CD4-positive, alpha-beta memory T cell (primary cell): ENCODE data around the gene TM4SF1. TPM values are rescaled to one million over a fixed set of nuclear protein-coding genes. Genes with fewer than 3 reads are reported as not detected.
A peak's percentile ranks its signal among the peaks of the same experiment; 100 is the strongest.
"Not testable (repeated sequence)": the region's sequence is repeated elsewhere in the genome, so short reads cannot be mapped to it uniquely, and the experiment has no call there.

Source experiments
- CTCF ChIA-PET: fragments of 350-600 bp; sonication (Branson Sonifier 250); formaldehyde crosslinking; loops from one replicate; lab custom pipeline; 2021; ENCODE audit warnings: inconsistent platforms; ENCODE audit not compliant: partially characterized antibody; lab: Charles Lee
- POLR2A ChIA-PET: fragments of 350-600 bp; sonication (Branson Sonifier 250); formaldehyde crosslinking; loops from one replicate; lab custom pipeline; 2021; ENCODE audit not compliant: partially characterized antibody; lab: Charles Lee
- DNase-seq, 5 donors: peaks; one replicate each; pipeline versions ENCODE4 v3.0.0 to v3.0.0-alpha.2; 2020 to 2022; ENCODE audit warnings: mixed read lengths in 1 of 5
- H3K27ac ChIP-seq: one replicate; pipeline ENCODE4 v1.7.0; 2013; ENCODE audit warnings: low read depth, low read length
- H3K27me3 ChIP-seq: 2 replicates; pipeline ENCODE4 v1.7.0; 2013; ENCODE audit warnings: mild to moderate bottlenecking, low read length, moderate library complexity; ENCODE audit not compliant: insufficient read depth
- H3K36me3 ChIP-seq: 2 replicates; pipeline ENCODE4 v1.7.0; 2013; ENCODE audit warnings: mild to moderate bottlenecking, low read length, moderate library complexity; ENCODE audit not compliant: insufficient read depth
- H3K4me1 ChIP-seq: 2 replicates; pipeline ENCODE4 v1.7.0; 2013; ENCODE audit warnings: mild to moderate bottlenecking, low read length, moderate library complexity; ENCODE audit not compliant: insufficient read depth
- H3K4me3 ChIP-seq, 2 donors: one replicate each; pipeline ENCODE4 v1.7.0; 2013; ENCODE audit warnings: low read length in 2 of 2, mild to moderate bottlenecking in 1 of 2
- H3K9me3 ChIP-seq, 2 donors: one replicate each; pipeline ENCODE4 v1.7.0; 2013; ENCODE audit warnings: low read length in 2 of 2, control low read depth in 1 of 2; ENCODE audit not compliant: control insufficient read depth in 1 of 2
- H3K27ac Mint-ChIP-seq, 7 donors: one replicate each; pipeline ENCODE4 v1.8.0; 2020 to 2021; ENCODE audit warnings: mixed read lengths in 7 of 7, mild to moderate bottlenecking in 6 of 7, inconsistent platforms in 3 of 7, moderate library complexity in 3 of 7
- H3K27me3 Mint-ChIP-seq, 2 donors: one replicate each; pipeline ENCODE4 v1.8.0; 2020 to 2021; ENCODE audit warnings: mixed read lengths in 2 of 2
- H3K36me3 Mint-ChIP-seq, 2 donors: one replicate each; pipeline ENCODE4 v1.8.0; 2020 to 2021; ENCODE audit warnings: mixed read lengths in 2 of 2, inconsistent platforms in 1 of 2, mild to moderate bottlenecking in 1 of 2
- H3K4me1 Mint-ChIP-seq, 4 donors: one replicate each; pipeline ENCODE4 v1.8.0; 2020 to 2021; ENCODE audit warnings: mixed read lengths in 4 of 4, mild to moderate bottlenecking in 1 of 4
- H3K4me3 Mint-ChIP-seq, 8 donors: one replicate each; pipeline ENCODE4 v1.8.0; 2020 to 2021; ENCODE audit warnings: mixed read lengths in 8 of 8, mild to moderate bottlenecking in 7 of 8, moderate library complexity in 6 of 8, inconsistent platforms in 3 of 8
- H3K9me3 Mint-ChIP-seq, 8 donors: one replicate each; pipeline ENCODE4 v1.8.0; 2020 to 2021; ENCODE audit warnings: mixed read lengths in 8 of 8, mild to moderate bottlenecking in 5 of 8, inconsistent platforms in 3 of 8, moderate library complexity in 1 of 8
- intact Hi-C: fragments of 100-400 bp; cut with micrococcal nuclease; formaldehyde crosslinking; loops from one replicate; pipeline ENCODE4 v1.15.1; 2023
- polyA plus RNA-seq, 2 donors: library from polyadenylated mRNA; unstranded; fragments of 300-500 nt; fragmentation: Illumina TruSeq; gene quantifications; one replicate each; pipeline ENCODE4 v1.2.3, GENCODE V29; 2021
- total RNA-seq, 2 experiments: library from RNA; stranded (reverse); gene quantifications; one replicate each; pipeline ENCODE4 v1.2.3, GENCODE V29; 2021

The TM4SF1 gene
- total and polyA plus RNA-seq, 4 experiments from 2014 or later, result not detected

DNA sequence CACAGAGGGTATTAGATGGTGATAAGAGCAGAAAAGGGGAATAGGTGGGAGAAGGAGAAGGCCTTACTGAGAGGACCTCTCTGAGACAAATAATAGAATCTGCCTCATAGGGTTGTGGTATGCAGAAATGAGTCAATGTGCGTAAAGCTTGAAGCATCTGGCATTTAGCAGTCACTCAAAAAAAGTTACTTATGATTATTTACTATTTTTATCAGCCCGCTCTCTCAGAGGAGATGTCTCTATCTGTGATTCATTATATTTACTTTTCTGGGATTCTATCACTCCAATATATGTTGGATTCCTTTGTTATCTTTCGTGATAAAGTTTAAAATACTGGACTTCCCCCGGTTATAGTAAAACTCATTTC, 4.6 kb upstream of the TM4SF1 start:
- Histone ChIP-seq H3K36me3 (no peaks in the 10 kb centered on the region), H3K9me3 (no peaks in the 10 kb centered on the region), H3K4me3 (no peak overlapping the region), H3K27me3 (no peaks in the 10 kb centered on the region), H3K4me1 (no peaks in the 10 kb centered on the region), H3K27ac (no peak overlapping the region)
- no peak overlapping the region for H3K27ac Mint-ChIP-seq
- no peak overlapping the region for H3K4me3 Mint-ChIP-seq
- no peaks in the 10 kb centered on the region for H3K36me3 Mint-ChIP-seq
- H3K27me3 Mint-ChIP-seq, result peaks cover 2 to 9% of the 10 kb centered on the region in 2 donors
- intact Hi-C loops, result no loop called here
- DNase-seq, result no peak
- POLR2A ChIA-PET, result no interaction called here
- H3K4me1 Mint-ChIP-seq, result peaks cover 0 to 5% (median 0%) of the 10 kb centered on the region in 4 donors
- CTCF ChIA-PET, result no interaction called here
- peaks cover 0 to 6% (median 0%) of the 10 kb centered on the region in 8 donors for H3K9me3 Mint-ChIP-seq

DNA sequence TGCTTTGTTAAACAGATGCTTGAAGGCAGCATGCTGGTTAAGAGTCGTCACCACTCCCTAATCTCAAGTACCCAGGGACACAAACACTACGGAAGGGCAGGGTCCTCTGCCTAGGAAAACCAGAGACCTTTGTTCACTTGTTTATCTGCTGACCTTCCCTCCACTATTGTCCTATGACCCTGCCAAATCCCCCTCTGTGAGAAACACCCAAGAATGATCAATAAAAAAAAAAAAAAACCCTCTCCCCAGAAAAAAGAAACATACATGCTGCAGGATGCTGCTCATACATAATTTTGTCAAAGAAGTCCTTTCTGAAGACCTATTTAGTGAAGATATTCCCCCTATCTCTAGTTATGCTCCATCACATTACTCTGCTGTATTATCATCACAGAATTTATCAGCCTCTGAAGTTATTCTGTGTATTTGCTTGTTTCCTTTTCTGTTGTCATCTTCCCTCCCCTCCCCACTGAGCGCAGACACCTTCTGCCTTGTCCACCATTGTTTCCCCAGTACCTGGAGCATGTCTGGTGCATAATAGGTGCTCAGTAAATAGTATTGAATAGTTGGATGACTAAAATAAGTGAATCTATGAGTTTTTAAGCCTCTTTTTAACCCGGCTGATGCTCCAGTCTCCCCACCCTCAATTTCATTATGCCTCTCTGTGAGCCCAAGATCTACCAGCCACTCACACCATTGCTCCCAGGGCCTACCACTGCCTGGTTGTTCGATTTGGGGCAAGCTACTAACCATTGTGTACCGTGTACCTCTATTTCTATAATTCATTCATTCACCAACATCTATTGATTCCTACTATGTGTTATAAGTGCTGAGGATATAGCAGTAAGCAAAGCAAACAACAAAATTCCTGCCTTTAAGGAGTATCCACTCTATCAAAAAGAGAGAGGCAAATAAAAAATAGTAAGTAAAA, 4.0 kb upstream of the TM4SF1 start:
- Mint-ChIP-seq H3K36me3 (no peaks in the 10 kb centered on the region), H3K9me3 (peaks cover 0 to 6% (median 0%) of the 10 kb centered on the region in 8 donors)
- POLR2A ChIA-PET, result no interaction called here

DNA sequence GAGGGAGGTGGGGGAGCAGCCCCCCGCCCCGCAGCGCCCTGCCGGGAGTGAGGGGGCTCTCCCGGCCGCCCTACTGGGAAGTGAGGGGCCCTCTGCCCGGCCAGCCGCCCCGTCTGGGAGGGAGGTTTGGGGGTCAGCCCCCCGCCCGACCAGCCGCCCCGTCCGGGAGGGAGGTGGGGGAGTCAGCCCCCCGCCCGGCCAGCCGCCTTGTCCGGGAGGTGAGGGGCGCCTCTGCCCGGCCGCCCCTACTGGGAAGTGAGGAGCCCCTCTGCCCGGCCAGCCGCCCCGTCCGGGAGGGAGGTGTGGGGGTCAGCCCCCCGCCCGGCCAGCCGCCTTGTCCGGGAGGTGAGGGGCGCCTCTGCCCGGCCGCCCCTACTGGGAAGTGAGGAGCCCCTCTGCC, 2.8 kb upstream of the TM4SF1 start:
- H3K9me3 ChIP-seq, H3K36me3 ChIP-seq, H3K27ac Mint-ChIP-seq, H3K36me3 Mint-ChIP-seq, H3K27me3 ChIP-seq, H3K9me3 Mint-ChIP-seq, H3K27ac ChIP-seq, H3K4me1 ChIP-seq, CTCF ChIA-PET, DNase-seq, H3K4me3 Mint-ChIP-seq, H3K4me1 Mint-ChIP-seq, H3K4me3 ChIP-seq, POLR2A ChIA-PET, intact Hi-C loops: not testable (repeated sequence)
- peaks cover 2 to 11% of the 10 kb centered on the region in 2 donors for H3K27me3 Mint-ChIP-seq

More for the DNA sequence above, 4.0 kb upstream of the TM4SF1 start:
- Histone ChIP-seq H3K36me3 (no peaks in the 10 kb centered on the region), H3K9me3 (no peaks in the 10 kb centered on the region), H3K27me3 (no peaks in the 10 kb centered on the region), H3K4me3 (no peak overlapping the region), H3K27ac (no peak overlapping the region), H3K4me1 (no peaks in the 10 kb centered on the region)
- Mint-ChIP-seq H3K27me3 (peaks cover 2 to 11% of the 10 kb centered on the region in 2 donors), H3K4me1 (peaks cover 0 to 4% (median 0%) of the 10 kb centered on the region in 4 donors), H3K4me3 (no peak overlapping the region), H3K27ac (no peak overlapping the region)
- CTCF ChIA-PET, result no interaction called here
- DNase-seq, result no peak
- intact Hi-C loops, result no loop called here

DNA sequence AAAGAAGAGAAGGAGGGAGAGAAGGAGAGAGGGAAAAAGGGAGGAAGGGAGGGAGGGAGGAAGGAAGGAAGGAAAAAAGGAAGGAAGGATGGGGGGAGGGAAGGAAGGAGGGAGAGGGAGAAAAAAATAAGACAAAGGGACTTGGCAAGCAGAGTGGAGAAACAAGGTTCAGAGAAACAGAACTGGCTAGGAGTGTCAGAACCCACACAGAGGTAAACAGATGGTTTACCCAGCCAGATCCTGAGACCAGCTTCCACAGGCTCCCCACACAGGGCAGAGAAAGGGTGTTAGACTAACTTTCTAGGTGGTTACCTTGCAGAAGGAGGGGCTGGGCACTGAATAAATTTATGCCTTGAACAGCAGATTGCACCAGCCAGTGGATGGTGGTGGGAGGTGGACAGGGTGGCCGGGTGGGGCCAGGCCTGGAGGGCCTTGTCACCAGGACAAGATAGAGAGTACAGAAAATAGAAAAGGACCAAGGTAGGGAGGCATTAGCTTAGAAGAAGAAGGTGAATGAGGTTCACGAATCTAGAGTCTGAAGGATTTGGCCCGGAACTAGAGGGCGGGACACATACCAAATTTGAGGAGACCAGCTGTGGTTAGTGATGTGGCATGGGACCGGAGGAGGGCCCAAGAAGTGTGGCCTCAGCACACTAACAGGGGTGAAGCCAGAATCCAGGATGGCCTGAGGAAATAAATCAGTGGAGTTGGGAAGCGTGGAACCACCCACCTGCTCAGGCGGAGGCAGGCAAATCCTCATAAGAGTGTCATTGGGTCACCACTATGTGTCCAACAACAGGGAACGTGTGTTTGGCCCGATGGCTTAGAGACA, 1.2 kb upstream of the TM4SF1 start:
- Histone ChIP-seq H3K9me3 (no peaks in the 10 kb centered on the region), H3K36me3 (no peaks in the 10 kb centered on the region), H3K27ac (no peak overlapping the region), H3K4me3 (no peak overlapping the region), H3K4me1 (no peaks in the 10 kb centered on the region), H3K27me3 (no peaks in the 10 kb centered on the region)
- no peaks in the 10 kb centered on the region for H3K36me3 Mint-ChIP-seq
- CTCF ChIA-PET, result no interaction called here
- peaks cover 2 to 11% of the 10 kb centered on the region in 2 donors for H3K27me3 Mint-ChIP-seq
- POLR2A ChIA-PET, result no interaction called here
- H3K4me3 Mint-ChIP-seq, result no peak overlapping the region
- DNase-seq, result no peak
- peak overlapping the region in 1 of 7 donors; percentile 22 for H3K27ac Mint-ChIP-seq
- H3K9me3 Mint-ChIP-seq, result peaks cover 0 to 3% (median 0%) of the 10 kb centered on the region in 8 donors
- intact Hi-C loops, result no loop called here
- H3K4me1 Mint-ChIP-seq, result peaks cover 0 to 4% (median 0%) of the 10 kb centered on the region in 4 donors

DNA sequence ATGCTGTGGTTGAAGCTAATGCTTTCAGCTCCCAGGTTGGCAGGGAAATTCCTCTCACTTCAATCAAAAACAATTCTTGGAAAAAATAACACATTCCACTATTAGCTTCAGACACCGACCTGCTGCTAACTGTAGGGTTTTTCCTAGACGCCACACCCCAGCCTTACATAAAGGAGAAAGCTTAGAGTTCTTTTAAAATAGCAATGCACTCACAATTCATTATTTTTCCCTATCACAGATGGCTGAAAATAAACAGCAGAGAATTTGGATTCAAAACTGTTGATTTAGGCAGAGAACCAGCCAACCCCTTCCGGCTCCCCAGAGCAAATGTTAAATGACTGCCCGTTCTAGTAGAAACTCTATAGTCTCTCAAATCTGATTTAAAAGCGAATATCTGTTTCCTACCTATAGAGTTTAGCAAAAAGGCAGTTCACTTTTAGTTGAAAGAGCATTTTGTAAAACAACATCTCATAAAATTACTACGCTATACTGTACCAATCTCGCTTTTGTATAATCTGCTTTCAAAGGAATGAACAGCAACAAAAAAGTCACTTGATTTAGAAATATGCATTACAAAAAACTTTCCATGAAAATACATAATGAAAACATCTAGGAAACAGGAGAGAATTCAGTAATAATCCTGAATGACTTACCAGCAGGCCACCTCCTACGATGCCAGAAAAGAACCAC, 586 bp downstream of the TM4SF1 start:
- H3K4me1 Mint-ChIP-seq, result peaks cover 0 to 4% (median 0%) of the 10 kb centered on the region in 4 donors
- intact Hi-C loops, result no loop called here
- POLR2A ChIA-PET, result no interaction called here
- peaks cover 1 to 10% of the 10 kb centered on the region in 2 donors for H3K27me3 Mint-ChIP-seq
- H3K27ac Mint-ChIP-seq, result no peak overlapping the region
- Histone ChIP-seq H3K27ac (no peak overlapping the region), H3K27me3 (no peaks in the 10 kb centered on the region), H3K4me1 (no peaks in the 10 kb centered on the region), H3K9me3 (no peaks in the 10 kb centered on the region), H3K4me3 (no peak overlapping the region), H3K36me3 (no peaks in the 10 kb centered on the region)
- DNase-seq, result no peak
- no peaks in the 10 kb centered on the region for H3K36me3 Mint-ChIP-seq
- CTCF ChIA-PET, result no interaction called here
- H3K4me3 Mint-ChIP-seq, result no peak overlapping the region
- peaks cover 0 to 3% (median 0%) of the 10 kb centered on the region in 8 donors for H3K9me3 Mint-ChIP-seq

DNA sequence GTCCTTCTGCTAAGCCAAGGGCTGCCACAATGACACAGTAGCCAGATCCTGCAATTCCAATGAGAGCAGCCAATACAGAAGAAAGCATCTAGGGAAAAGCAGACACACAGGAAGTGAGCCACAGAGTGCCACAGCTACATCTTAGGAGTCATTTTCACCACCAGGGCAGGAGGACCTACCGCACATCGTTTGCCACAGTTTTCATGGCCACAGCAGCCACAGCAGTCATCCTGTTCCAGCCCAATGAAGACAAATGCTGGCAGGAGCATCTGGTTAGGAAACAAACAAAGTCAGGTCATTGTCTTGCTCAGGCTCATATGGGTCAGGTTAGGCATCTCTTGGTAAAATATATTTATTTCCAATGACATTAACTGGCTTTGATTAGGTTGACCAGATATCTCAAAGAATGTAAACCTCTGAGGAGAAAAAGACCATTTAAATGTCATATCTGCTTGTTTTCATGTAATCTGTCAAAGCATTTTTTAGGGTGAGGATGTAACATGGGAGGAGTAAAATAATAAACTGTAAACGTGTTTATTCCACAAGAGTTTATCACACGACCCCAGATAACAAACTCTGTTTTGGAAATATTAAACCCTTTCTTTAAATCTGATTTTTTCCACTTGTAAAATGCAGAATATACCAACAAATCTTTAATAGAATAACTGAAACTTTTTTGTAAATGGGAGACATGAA, 1.8 kb downstream of the TM4SF1 start:
- no peaks in the 10 kb centered on the region for H3K36me3 ChIP-seq
- peaks cover 0 to 4% (median 0%) of the 10 kb centered on the region in 4 donors for H3K4me1 Mint-ChIP-seq
- no peaks in the 10 kb centered on the region for H3K4me1 ChIP-seq
- no peak overlapping the region for H3K4me3 ChIP-seq
- no peaks in the 10 kb centered on the region for H3K27me3 ChIP-seq
- no peaks in the 10 kb centered on the region for H3K9me3 ChIP-seq
- no peak overlapping the region for H3K4me3 Mint-ChIP-seq
- ChIA-PET CTCF (no interaction called here), POLR2A (no interaction called here)
- H3K27me3 Mint-ChIP-seq, result peaks cover 4 to 13% of the 10 kb centered on the region in 2 donors
- H3K27ac ChIP-seq, result no peak overlapping the region
- no peak for DNase-seq
- no peak overlapping the region for H3K27ac Mint-ChIP-seq
- H3K9me3 Mint-ChIP-seq, result peaks cover 0 to 3% (median 0%) of the 10 kb centered on the region in 8 donors
- no peaks in the 10 kb centered on the region for H3K36me3 Mint-ChIP-seq
- intact Hi-C loops, result no loop called here
